Measurements from ENCODE around the gene PDE11A.

GRCh38 chr2:177721818-177722567 lies 350.6 kb downstream of the PDE11A start:
- TF ChIP-seq ARNT (IDR thresholded peaks at IDR 0.05) (no peak), BHLHE40 (IDR thresholded peaks at IDR 0.05; ENCODE audit: borderline replicate concordance) (no peak), NFRKB (IDR thresholded peaks at IDR 0.05) (no peak), LEF1 (IDR thresholded peaks at IDR 0.05; ENCODE audit: borderline replicate concordance) (no peak), FOXM1 (IDR thresholded peaks at IDR 0.05; ENCODE audit: borderline replicate concordance) (no peak), SP1 (IDR thresholded peaks at IDR 0.05) (no peak), HDGF (IDR thresholded peaks at IDR 0.05; ENCODE audit: borderline replicate concordance) (no peak), ELF4 (IDR thresholded peaks at IDR 0.05) (no peak), TARDBP (IDR thresholded peaks at IDR 0.05) (no peak), ZNF384 (IDR thresholded peaks at IDR 0.05) (no peak), FOXA1 (IDR thresholded peaks at IDR 0.05) (no peak), L3MBTL2 (conservative IDR thresholded peaks at IDR 0.05) (no peak), FOXK2 (IDR thresholded peaks at IDR 0.05) (no peak), SUZ12 (IDR thresholded peaks at IDR 0.05) (no peak)
